NCI-H2227 (cell line): ENCODE data around the gene ABCA4.

ENCODE experiments used
- DNase-seq: peaks from one replicate; lab custom pipeline; 2025; ENCODE audit not compliant: unreplicated experiment; lab: John Stamatoyannopoulos, UW

Gene ABCA4

GRCh38 chr1:94122201-94122970 is 1.4 kb upstream of the ABCA4 start:
- no peak for DNase-seq

- DNase-seq: no peak
Observed at GRCh38 chr1:94121411-94121821, 468 bp upstream of the ABCA4 start.

- DNase-seq: no peak
Observed at GRCh38 chr1:94120570-94120901, 412 bp downstream of the ABCA4 start.

GRCh38 chr1:94119796-94120569 is 965 bp downstream of the ABCA4 start:
- no peak for DNase-seq

- DNase-seq: no peak
Observed at GRCh38 chr1:94119306-94119705, 1.6 kb downstream of the ABCA4 start.

- no peak for DNase-seq
Observed at GRCh38 chr1:94118471-94118870, 2.5 kb downstream of the ABCA4 start.

- DNase-seq: no peak
Observed at GRCh38 chr1:94118013-94118412, 2.9 kb downstream of the ABCA4 start.

- DNase-seq: no peak
Observed at GRCh38 chr1:94117259-94117851, 3.6 kb downstream of the ABCA4 start.

- DNase-seq: no peak
Observed at GRCh38 chr1:94115900-94116436, 5.0 kb downstream of the ABCA4 start.

- DNase-seq: no peak
Observed at GRCh38 chr1:94115254-94115899, 5.6 kb downstream of the ABCA4 start.

GRCh38 chr1:94113589-94114226 is 7.2 kb downstream of the ABCA4 start:
- DNase-seq: no peak

GRCh38 chr1:94111879-94112278 is 9.1 kb downstream of the ABCA4 start:
- no peak for DNase-seq

GRCh38 chr1:94110946-94111740 is 9.8 kb downstream of the ABCA4 start:
- DNase-seq: no peak

- no peak for DNase-seq
Observed at GRCh38 chr1:94110021-94110761, 10.8 kb downstream of the ABCA4 start.

- DNase-seq: no peak
Observed at GRCh38 chr1:94109478-94109877, 11.5 kb downstream of the ABCA4 start.

GRCh38 chr1:94107141-94107540 is 13.8 kb downstream of the ABCA4 start:
- DNase-seq: no peak

- no peak for DNase-seq
Observed at GRCh38 chr1:94106716-94107115, 14.2 kb downstream of the ABCA4 start.

- DNase-seq: no peak
Observed at GRCh38 chr1:94105957-94106529, 14.9 kb downstream of the ABCA4 start.

GRCh38 chr1:94105581-94105952 is 15.4 kb downstream of the ABCA4 start:
- DNase-seq: no peak
